GM21381 (cell line): Measurements from ENCODE around the gene CYP2C19.
"Not testable (repeated sequence)": the region's sequence is repeated elsewhere in the genome, so short reads cannot be mapped to it uniquely, and the experiment has no call there.

Experiments
- ATAC-seq: cut with Tn5 transposase; IDR thresholded peaks from one replicate; pipeline ENCODE4 v1.9.1; 2021; ENCODE audit warnings: mild to moderate bottlenecking, moderate library complexity; ENCODE audit not compliant: unreplicated experiment

The CYP2C19 gene

DNA sequence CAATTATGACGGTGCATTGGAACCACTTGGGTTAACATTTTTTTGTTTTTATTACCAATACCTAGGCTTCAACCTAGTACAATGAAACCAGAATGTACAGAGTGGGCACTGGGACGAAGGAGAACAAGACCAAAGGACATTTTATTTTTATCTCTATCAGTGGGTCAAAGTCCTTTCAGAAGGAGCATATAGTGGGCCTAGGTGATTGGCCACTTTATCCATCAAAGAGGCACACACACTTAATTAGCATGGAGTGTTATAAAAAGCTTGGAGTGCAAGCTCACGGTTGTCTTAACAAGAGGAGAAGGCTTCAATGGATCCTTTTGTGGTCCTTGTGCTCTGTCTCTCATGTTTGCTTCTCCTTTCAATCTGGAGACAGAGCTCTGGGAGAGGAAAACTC, at the start of gene CYP2C19:
TSS of gene CYP2C19 (plus strand) at position 289 of the 400 bp plus-strand sequence. CDS start at position 314, 25 bp downstream.
- no peak for ATAC-seq

DNA sequence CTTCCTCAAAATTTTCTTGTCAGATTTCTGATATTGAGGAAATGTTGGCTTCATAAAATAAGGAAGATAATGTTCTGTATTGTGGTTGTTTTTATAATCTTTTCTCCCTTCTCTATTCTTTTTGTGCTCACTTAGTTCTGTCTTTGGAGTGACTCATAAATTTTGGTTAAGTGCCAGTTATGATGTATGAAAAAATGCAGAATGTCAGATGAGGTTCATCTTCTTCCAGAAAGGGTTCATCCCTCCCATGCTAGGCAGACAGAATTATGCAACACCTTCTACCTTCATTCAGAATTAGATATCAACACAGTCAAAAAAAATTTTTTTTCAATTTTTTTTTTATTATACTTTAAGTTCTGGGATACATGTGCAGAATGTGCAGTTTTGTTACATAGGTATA, 36.6 kb upstream of the CYP2C19 start:
- ATAC-seq = no peak

DNA sequence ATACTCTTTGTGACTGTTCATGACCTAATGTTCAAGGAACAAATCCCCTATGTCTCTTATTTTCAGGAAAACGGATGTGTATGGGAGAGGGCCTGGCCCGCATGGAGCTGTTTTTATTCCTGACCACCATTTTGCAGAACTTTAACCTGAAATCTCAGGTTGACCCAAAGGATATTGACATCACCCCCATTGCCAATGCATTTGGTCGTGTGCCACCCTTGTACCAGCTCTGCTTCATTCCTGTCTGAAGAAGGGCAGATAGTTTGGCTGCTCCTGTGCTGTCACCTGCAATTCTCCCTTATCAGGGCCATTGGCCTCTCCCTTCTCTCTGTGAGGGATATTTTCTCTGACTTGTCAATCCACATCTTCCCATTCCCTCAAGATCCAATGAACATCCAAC, 27.3 kb upstream of the CYP2C19 start:
- ATAC-seq = no peak

DNA sequence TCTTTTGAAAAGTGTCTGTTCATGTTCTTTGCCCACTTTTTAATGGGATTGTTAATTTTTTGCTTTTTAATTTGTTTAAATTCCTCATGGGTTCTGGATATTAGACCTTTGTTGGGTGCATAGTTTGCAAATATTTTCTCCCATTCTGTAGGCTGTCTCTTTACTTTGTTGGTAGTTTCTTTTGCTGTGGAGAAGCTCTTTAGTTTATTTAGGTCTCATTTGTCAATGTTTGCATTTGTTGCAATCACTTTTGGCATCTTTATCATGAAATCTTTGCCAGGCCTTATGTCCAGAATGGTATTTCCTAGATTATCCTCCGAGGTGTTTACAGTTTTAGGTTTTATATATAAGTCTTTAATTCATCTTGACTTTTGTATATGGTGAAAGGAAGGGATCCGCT, 23.9 kb upstream of the CYP2C19 start:
- ATAC-seq = no peak

DNA sequence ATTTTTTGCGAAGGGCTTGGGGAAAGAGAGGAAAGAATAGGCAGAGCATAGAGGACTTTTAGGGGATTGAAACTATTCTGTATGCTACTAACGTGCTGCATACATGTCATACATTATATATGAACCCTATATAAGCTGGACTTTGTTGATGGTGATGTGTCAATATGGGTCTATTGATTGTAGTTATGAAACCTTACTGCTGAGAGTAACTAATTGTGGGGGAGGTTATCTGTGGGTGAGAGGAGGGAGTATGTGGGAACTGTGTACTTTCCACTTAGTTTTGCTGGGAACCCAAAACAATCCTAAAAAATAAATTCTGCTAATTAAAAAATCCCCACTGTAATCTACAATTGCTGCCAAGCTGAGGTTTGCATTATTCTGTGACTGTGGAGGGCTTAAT, 15.3 kb upstream of the CYP2C19 start:
- ATAC-seq = no peak

DNA sequence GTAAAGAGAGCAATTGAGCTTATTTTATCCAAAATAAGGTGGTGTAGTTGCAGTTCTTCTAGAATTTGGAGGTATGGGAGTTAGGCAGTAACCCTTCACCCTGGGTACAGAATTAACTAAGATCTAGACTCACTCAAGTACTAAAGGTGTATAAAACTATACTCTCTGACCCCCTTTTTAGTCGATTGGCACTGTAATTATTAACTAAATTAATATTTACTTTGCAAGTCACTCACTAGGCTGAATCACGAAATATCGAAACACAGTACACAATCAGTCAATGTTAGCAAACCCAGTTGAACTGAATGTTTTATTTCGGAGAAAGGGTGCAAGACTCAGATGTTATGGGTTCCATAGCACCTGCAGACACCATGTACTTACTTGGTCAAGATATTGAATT, 14.6 kb upstream of the CYP2C19 start:
- no peak for ATAC-seq

DNA sequence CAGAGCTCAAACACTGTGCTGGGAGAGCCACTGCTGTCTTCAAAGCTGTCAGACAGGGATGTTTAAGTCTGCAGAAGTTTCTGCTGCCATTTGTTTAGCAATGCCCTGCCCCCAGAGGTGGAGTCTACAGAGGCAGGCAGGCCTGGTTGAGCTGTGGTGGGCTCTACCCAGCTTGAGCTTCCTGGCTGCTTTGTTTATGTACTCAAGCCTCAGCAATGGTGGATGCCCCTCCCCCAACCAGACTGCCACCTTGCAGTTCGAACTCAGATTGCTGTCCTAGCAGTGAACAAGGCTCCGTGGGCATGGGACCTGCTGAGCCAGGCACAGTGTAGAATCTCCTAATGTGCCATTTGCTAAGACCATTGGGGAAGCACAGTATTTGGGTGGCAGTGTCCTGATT, 4.6 kb upstream of the CYP2C19 start:
- ATAC-seq = no peak

DNA sequence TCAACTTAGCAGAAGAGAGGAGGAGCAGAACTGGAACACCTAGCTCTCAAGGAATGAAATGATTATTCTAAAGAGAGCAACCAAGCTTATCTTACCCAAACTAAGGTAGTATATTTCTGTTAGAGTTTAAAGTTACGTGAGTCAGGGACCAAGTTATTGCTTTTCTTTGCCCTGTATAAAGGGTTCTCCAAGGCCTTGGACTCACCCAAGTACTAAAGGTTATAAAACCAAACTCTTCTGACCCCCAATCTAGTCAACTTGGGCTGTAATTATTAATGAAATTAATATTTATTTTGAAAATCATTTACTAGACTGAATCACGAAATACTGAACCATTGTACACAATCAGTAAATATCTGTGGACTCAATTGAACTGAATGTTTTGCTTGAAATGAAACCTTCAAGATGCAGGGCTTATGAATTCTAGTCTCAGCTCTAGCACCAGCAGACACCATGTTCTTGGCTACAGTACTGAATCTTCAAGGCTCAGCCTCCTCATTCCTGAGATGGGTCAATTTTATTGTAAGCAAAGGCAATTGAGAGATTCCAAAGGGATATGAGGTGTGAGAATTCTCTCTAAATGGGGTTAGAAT, 1.8 kb upstream of the CYP2C19 start:
- no peak for ATAC-seq

DNA sequence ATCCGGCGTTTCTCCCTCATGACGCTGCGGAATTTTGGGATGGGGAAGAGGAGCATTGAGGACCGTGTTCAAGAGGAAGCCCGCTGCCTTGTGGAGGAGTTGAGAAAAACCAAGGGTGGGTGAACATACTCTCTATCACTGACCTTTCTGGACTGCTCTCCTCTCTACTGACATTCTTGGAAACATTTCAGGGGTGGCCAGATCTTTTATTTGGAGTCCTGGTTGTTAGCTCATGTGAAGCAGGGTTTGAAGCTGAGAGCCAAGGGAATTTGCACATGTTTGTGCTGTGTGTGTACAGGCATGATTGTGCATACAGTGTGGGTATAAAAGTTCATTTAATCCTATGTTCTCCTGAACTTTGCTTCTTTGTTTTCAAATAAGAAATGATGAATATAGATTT, 12.9 kb downstream of the CYP2C19 start:
- not testable (repeated sequence) for ATAC-seq

DNA sequence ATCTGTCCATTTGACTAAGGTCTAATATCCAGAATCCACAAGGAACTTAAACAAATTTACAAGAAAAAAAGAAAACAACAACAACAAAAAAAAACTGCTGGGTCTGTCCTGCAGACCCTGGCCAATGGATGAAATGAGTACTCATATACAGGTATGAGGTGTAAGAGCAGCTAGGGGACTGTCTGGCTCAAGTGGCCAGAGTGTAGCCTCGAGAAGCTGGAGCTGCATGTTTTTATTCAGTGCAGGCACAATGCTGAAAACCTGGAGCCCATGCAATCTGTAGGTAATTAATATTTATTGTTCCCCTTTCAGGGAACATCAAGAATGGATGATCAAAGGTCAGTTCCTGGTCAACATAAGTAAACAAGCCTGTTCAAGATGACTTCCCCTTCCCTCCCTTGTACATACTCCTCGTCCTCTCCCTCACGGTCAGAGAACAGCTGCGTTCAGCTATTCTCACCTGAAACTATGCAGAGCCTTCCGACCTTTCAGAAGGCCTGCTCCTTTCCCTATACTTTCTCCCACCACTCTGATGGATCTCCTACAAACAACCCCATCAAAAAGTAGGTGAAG, 15.5 kb downstream of the CYP2C19 start:
- ATAC-seq = no peak

DNA sequence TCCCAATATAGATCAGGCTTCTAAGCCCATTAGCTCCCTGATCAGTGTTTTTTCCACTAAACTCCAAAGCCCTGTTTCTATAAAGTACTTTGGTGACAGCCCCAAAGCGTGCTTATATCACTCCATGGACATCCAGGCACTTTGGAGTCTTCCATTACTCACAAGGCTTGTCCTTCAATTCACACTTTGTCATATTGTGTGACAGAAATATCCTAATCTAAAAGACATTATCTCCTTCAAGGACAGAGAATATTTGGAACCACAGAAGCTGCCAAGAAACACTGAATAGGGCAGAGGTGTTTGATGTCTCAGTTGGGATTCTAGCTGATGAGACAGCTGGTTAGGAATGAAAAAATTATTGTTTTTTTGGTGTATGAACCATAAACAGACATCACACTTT, 18.4 kb downstream of the CYP2C19 start:
- no peak for ATAC-seq

DNA sequence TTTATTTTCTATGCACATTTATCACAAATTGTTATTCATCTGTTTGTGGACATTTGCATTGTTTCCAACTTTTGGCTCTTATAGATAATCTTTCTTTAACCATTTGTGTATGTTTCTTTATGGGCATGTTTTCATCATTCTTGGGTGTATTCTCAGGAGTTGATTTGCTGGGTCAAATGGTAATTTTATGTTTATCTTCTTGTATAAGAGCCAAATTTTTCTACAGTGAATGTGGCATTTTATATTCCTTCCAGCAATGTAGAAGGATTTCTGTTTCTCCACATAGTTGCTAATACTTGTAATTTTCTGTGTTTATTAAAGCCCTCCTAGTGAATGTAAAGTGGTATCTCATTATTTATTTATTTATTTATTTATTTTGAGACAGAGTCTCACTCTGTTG, 21.8 kb downstream of the CYP2C19 start:
- ATAC-seq = no peak

DNA sequence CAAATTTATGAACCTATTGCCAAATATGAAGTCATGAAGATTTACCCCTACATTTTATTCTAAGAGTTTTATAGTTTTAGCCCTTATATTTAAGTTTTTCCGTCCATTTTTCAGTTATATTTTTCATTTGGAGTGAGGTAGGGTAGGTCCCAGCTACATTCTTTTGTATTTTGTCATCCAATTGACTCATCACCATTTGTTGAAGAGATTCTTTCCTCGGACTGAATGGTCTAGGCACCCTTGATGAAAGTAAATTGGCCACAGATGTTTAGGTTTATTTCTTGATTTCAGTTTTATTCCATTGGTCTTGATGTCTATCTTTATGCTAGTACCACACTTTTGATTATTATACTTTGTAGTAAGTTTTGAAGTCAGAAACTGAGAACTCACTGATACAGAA, 22.7 kb downstream of the CYP2C19 start:
- no peak for ATAC-seq

DNA sequence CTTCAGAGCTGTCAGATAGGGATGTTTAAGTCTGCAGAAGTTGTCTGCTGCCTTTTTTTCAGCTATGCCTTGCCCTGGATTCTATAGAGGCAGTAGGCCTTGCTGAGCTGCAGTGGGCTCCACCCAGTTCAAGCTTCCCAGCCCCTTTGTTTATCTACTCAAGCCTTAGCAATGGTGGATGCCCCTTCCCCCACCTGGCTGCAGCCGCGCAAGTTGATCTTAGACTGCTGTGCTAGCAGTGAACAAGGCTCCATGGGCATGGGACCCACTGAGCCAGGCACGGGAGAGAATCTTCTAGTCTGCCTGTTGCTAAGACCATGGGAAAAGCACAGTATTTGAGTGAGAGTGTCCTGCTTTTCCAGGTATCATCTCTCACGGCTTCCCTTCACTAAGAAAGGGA, 38.1 kb downstream of the CYP2C19 start:
- ATAC-seq = not testable (repeated sequence)

DNA sequence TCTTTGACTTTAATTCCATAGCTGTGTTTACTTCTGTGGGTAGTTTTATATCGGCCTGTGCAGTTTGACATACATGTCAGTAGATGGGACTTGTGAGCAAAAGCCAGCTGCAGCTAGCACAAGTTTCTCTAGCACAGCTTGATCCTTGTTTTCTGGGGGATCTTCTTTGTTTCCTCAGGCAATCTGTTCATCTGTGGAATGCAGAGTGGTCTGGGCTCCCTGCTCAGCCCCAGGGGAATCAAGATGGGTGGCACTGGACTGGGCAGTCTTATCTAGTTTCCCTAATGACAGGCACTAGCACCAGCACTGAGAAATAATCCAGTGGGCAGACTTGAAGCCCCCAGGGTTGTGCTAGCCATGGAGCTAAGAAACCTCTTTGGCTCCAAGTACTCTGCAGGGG, 40.8 kb downstream of the CYP2C19 start:
- ATAC-seq = no peak

DNA sequence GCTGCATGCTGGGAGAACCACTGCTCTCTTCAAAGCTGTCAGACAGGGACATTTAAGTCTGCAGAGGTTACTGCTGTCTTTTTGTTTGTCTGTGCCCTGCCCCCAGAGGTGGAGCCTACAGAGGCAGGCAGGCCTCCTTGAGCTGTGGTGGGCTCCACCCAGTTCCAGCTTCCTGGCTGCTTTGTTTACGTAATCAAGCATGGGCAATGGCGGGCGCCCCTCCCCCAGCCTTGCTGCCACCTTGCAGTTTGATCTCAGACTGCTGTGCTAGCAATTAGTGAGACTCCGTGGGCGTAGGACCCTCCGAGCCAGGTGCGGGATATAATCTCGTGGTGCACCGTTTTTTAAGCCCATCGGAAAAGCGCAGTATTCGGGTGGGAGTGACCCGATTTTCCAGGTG, 67.5 kb downstream of the CYP2C19 start:
- not testable (repeated sequence) for ATAC-seq

DNA sequence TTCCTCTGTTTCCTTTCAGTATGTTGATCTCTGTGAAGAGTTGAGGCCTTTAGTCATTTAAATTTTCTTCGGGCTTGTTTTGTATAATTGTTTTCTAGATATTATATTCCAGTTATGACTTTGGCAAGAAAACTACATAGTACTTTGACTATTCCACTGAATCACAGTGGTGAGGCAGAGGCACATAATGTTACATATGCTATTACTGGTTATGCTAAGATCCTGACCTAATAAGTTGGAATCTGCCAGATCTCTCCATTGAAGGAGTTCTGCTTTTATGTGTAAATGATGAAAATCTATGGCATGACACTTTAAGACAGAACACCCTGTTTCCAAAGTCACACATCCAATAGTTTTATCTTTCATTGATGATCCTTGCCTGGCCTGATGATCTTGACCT, 83.7 kb downstream of the CYP2C19 start:
- ATAC-seq = no peak

DNA sequence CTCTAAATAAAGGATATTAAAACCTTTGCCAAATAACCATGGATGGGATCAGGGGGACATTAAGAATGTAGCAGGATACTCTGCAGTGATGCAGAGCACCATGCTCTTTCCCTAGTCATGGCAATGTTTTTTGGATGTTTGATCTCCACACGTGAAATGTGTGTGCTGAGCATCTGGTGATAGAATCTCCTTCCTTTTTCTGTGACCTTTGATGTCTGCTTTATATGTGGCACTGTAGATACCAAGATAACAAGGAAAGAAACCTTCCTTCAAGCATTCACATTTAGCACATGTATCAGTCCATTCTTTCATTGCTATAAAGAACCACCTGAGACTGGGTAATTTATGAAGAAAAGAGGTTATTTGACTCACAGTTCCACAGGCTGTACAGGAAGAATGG, 88.3 kb downstream of the CYP2C19 start:
- ATAC-seq = no peak

DNA sequence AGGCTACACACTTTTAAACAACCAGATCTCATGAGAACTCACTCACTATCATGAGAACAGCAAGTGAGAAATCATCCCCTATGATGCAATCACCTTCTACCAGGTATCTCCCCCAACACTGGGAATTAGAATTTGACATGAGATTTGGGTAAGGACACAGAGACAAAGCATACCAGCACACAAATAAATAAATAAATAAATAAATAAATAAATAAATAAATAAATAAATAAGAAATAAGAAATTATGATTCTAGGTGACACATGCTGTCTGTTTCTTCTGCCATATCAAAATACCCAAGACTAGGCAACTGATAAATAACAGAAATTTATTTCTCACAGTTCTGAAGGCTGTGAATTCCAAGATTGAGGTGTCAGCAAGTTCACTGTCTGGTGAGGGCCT, 88.8 kb downstream of the CYP2C19 start:
- ATAC-seq = no peak

DNA sequence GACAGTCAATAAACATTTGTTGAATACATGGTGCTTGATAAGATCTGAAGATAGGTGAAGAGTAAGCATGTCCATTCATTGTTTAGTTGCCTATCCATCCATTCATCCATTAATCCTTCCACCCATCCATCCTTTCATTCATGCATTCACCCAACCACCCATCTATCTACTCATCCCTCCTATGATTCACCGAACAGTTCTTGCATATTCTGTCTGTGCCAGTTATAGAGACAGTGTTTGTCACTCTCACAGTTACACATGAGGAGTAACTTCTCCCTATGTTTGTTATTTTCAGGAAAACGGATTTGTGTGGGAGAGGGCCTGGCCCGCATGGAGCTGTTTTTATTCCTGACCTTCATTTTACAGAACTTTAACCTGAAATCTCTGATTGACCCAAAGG, 90.0 kb downstream of the CYP2C19 start:
- ATAC-seq = no peak

DNA sequence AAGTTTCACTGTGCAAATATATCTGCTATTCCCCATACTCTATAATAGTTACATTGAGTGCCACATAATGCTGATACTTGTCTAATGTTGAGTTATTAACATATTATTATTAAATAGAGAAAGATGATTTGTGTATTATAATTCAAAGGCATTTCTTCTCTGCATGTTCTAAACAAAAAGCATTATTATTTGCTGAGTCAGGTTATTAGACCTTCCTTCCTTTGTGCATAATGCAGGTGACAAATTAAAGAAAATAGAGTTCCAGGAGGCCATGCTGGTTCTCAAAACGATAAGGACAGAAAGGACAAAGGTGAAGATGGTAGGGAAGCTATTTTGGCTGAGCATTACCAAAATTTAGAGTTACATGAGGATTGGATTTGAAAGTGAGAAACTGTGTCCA, 90.6 kb downstream of the CYP2C19 start:
- no peak for ATAC-seq

DNA sequence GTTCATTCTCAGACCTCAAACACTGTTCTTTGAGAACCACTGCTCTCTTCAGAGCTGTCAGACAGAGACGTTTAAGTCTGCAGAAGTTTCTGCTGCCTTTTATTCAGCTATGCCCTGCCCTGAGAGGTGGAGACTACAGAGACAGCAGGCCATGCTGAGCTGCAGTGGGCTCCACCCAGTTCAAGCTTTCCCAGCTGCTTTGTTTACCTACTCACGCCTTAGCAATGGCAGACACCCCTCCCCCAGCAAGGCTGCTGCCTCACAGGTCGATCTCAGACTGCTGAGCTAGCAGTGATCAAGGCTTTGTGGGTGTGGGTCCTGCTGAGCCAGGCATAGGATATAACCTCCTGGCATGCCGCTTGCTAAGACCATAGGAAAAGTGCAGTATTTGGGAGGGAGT, 95.5 kb downstream of the CYP2C19 start:
- no peak for ATAC-seq

DNA sequence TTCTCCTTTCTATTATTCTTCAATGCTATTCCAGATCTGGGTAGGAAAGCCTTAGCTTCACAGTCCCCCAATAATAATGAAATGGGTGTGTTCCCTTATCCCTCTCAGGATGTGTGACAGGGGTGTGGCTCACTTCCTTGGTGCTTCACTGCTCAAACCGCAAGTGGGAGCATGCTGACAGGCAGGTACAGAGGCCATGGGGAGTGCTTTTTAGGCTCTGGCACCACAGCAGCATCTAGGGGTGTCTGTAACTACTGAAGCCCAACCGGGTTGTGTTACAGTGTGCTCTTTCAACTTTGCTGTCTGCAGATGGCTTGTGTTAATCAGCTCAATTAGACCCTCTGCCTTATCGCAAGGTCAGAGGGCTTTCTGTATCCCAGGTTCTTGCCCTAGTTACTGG, 96.6 kb downstream of the CYP2C19 start:
- ATAC-seq = no peak
